GM21723 (cell line): ENCODE measurements around the gene PRR18.
A peak's percentile ranks its signal among the peaks of the same experiment; 100 is the strongest.

Experiments
- ATAC-seq: cut with Tn5 transposase; IDR thresholded peaks from one replicate; pipeline ENCODE4 v1.9.1; 2021; ENCODE audit warnings: mild to moderate bottlenecking, moderate library complexity; ENCODE audit not compliant: unreplicated experiment

The PRR18 gene

GRCh38 chr6:166307082-166308032 is 835 bp downstream of the PRR18 start:
- ATAC-seq = peak; percentile 37

- no peak for ATAC-seq
These were observed 1.7 kb downstream of the PRR18 start for GRCh38 chr6:166306378-166307081.

- no peak for ATAC-seq
These were observed 2.6 kb downstream of the PRR18 start for GRCh38 chr6:166305562-166306117.

- no peak for ATAC-seq
These were observed 4.1 kb downstream of the PRR18 start for GRCh38 chr6:166304106-166304505.

- no peak for ATAC-seq
These were observed 6.3 kb downstream of the PRR18 start for GRCh38 chr6:166301611-166302529.

- ATAC-seq = no peak
These were observed 7.7 kb downstream of the PRR18 start for GRCh38 chr6:166300357-166300987.

- ATAC-seq = no peak
These were observed 10.6 kb downstream of the PRR18 start for GRCh38 chr6:166297606-166298005.

- ATAC-seq = no peak
These were observed 11.9 kb downstream of the PRR18 start for GRCh38 chr6:166296035-166296883.

- no peak for ATAC-seq
These were observed 14.2 kb downstream of the PRR18 start for GRCh38 chr6:166293731-166294584.

- ATAC-seq = no peak
These were observed 18.8 kb downstream of the PRR18 start for GRCh38 chr6:166289207-166290060.

GRCh38 chr6:166286839-166287271 is 21.3 kb downstream of the PRR18 start:
- peak; percentile 96 for ATAC-seq

GRCh38 chr6:166285233-166285632 is 23.0 kb downstream of the PRR18 start:
- no peak for ATAC-seq

GRCh38 chr6:166284640-166285039 is 23.6 kb downstream of the PRR18 start:
- ATAC-seq = no peak

GRCh38 chr6:166282394-166283032 is 25.7 kb downstream of the PRR18 start:
- ATAC-seq = no peak

GRCh38 chr6:166281104-166281503 is 27.1 kb downstream of the PRR18 start:
- ATAC-seq = no peak

- ATAC-seq = no peak
These were observed 28.9 kb downstream of the PRR18 start for GRCh38 chr6:166279393-166279679.
